Spleen (tissue), 7 donors: Measurements from ENCODE around the gene MYL4.

Experiments used
- POLR2AphosphoS5 ChIP-seq, 3 donors: sonication (generic); formaldehyde crosslinking; IDR thresholded peaks; one replicate each; pipeline ENCODE4 v1.5.1; 2017; ENCODE audit warnings: antibody characterized with exemption in 3 of 3
- TF ChIP-seq, protein P1 (sequence below), 11 experiments: fragments of 200-600 bp in 7 of 11; fragments of 450-650 bp in 4 of 11; sonication (generic) in 4 of 11; IDR thresholded peaks in 8 of 11; conservative IDR thresholded peaks in 3 of 11; 1 replicate in 7 of 11; 2 replicates in 4 of 11; pipeline versions ENCODE4 v1.4.0 to v1.8.0; 2016 to 2021; ENCODE audit warnings: antibody characterized with exemption in 11 of 11, inconsistent platforms in 4 of 11, mild to moderate bottlenecking in 1 of 11
- donor health status: DM: no; HTN: no; CAD: no; lungs with moderate emphysema.
- donor health status: DM: no; HTN: no; CAD: no.
- donor health status: DM: no; HTN: no; CAD: no.

GRCh38 chr17:47242648-47243047, 33.5 kb downstream of the MYL4 start:
- TF ChIP-seq POLR2AphosphoS5 (IDR thresholded peaks at IDR 0.05): no peak
- TF ChIP-seq, protein P1, sequence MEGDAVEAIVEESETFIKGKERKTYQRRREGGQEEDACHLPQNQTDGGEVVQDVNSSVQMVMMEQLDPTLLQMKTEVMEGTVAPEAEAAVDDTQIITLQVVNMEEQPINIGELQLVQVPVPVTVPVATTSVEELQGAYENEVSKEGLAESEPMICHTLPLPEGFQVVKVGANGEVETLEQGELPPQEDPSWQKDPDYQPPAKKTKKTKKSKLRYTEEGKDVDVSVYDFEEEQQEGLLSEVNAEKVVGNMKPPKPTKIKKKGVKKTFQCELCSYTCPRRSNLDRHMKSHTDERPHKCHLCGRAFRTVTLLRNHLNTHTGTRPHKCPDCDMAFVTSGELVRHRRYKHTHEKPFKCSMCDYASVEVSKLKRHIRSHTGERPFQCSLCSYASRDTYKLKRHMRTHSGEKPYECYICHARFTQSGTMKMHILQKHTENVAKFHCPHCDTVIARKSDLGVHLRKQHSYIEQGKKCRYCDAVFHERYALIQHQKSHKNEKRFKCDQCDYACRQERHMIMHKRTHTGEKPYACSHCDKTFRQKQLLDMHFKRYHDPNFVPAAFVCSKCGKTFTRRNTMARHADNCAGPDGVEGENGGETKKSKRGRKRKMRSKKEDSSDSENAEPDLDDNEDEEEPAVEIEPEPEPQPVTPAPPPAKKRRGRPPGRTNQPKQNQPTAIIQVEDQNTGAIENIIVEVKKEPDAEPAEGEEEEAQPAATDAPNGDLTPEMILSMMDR (IDR thresholded peaks at IDR 0.05 in 8 of 11, conservative IDR thresholded peaks at IDR 0.05 in 3 of 11): no peak
